Measurements from ENCODE around the gene IRF2BP2.
A peak's percentile ranks its signal among the peaks of the same experiment; 100 is the strongest.

The IRF2BP2 gene

GRCh38 chr1:234585330-234586055, 24.5 kb downstream of the IRF2BP2 start:
- Histone ChIP-seq H3K27ac (ENCODE audit: low read depth, low read length) (peak overlapping the region; percentile 78), H3K36me3 (ENCODE audit: control insufficient read depth in 5 of 5, insufficient read depth in 5 of 5, low read length in 5 of 5) (no peaks in the 10 kb centered on the region), H3K4me1 (ENCODE audit: control insufficient read depth in 5 of 5, insufficient read depth in 5 of 5, low read length in 5 of 5) (peaks cover 5 to 57% (median 50%) of the 10 kb centered on the region in 5 donors), H3K27me3 (ENCODE audit: control insufficient read depth in 5 of 5, insufficient read depth in 4 of 5, low read length in 5 of 5) (no peaks in the 10 kb centered on the region), H3K9me3 (ENCODE audit: control insufficient read depth in 5 of 5, low read length in 5 of 5) (no peaks in the 10 kb centered on the region), H3K4me3 (ENCODE audit: low read depth in 1 of 5, low read length in 5 of 5) (peak overlapping the region in 1 of 5 donors; percentile 30), H3K9ac (ENCODE audit: low read length in 5 of 5) (peak overlapping the region in 1 of 5 donors; percentile 26)

GRCh38 chr1:234584926-234585325, 25.1 kb downstream of the IRF2BP2 start:
- H3K4me3 ChIP-seq (ENCODE audit: low read depth in 1 of 5, low read length in 5 of 5): no peak overlapping the region
- H3K27me3 ChIP-seq (ENCODE audit: control insufficient read depth in 5 of 5, insufficient read depth in 4 of 5, low read length in 5 of 5): no peaks in the 10 kb centered on the region
- no peaks in the 10 kb centered on the region for H3K36me3 ChIP-seq (ENCODE audit: control insufficient read depth in 5 of 5, insufficient read depth in 5 of 5, low read length in 5 of 5)
- peak overlapping the region; percentile 78 for H3K27ac ChIP-seq (ENCODE audit: low read depth, low read length)
- H3K9ac ChIP-seq (ENCODE audit: low read length in 5 of 5): peak overlapping the region in 1 of 5 donors; percentile 22
- peaks cover 5 to 57% (median 50%) of the 10 kb centered on the region in 5 donors for H3K4me1 ChIP-seq (ENCODE audit: control insufficient read depth in 5 of 5, insufficient read depth in 5 of 5, low read length in 5 of 5)
- no peaks in the 10 kb centered on the region for H3K9me3 ChIP-seq (ENCODE audit: control insufficient read depth in 5 of 5, low read length in 5 of 5)

GRCh38 chr1:234584420-234584805, 25.6 kb downstream of the IRF2BP2 start:
- Histone ChIP-seq H3K9ac (ENCODE audit: low read length in 5 of 5) (peak overlapping the region in 2 of 5 donors; percentile 12 to 22), H3K27me3 (ENCODE audit: control insufficient read depth in 5 of 5, insufficient read depth in 4 of 5, low read length in 5 of 5) (no peaks in the 10 kb centered on the region), H3K4me1 (ENCODE audit: control insufficient read depth in 5 of 5, insufficient read depth in 5 of 5, low read length in 5 of 5) (peaks cover 5 to 57% (median 50%) of the 10 kb centered on the region in 5 donors), H3K4me3 (ENCODE audit: low read depth in 1 of 5, low read length in 5 of 5) (no peak overlapping the region), H3K9me3 (ENCODE audit: control insufficient read depth in 5 of 5, low read length in 5 of 5) (no peaks in the 10 kb centered on the region), H3K36me3 (ENCODE audit: control insufficient read depth in 5 of 5, insufficient read depth in 5 of 5, low read length in 5 of 5) (no peaks in the 10 kb centered on the region), H3K27ac (ENCODE audit: low read depth, low read length) (peak overlapping the region; percentile 78)

- no peaks in the 10 kb centered on the region for H3K27me3 ChIP-seq (ENCODE audit: control insufficient read depth in 5 of 5, insufficient read depth in 4 of 5, low read length in 5 of 5)
- no peak overlapping the region for H3K4me3 ChIP-seq (ENCODE audit: low read depth in 1 of 5, low read length in 5 of 5)
- H3K27ac ChIP-seq (ENCODE audit: low read depth, low read length): peak overlapping the region; percentile 78
- peak overlapping the region in 2 of 5 donors; percentile 12 to 25 for H3K9ac ChIP-seq (ENCODE audit: low read length in 5 of 5)
- no peaks in the 10 kb centered on the region for H3K36me3 ChIP-seq (ENCODE audit: control insufficient read depth in 5 of 5, insufficient read depth in 5 of 5, low read length in 5 of 5)
- peaks cover 5 to 57% (median 50%) of the 10 kb centered on the region in 5 donors for H3K4me1 ChIP-seq (ENCODE audit: control insufficient read depth in 5 of 5, insufficient read depth in 5 of 5, low read length in 5 of 5)
- no peaks in the 10 kb centered on the region for H3K9me3 ChIP-seq (ENCODE audit: control insufficient read depth in 5 of 5, low read length in 5 of 5)
These were observed 26.1 kb downstream of the IRF2BP2 start for GRCh38 chr1:234583755-234584419.

- no peaks in the 10 kb centered on the region for H3K36me3 ChIP-seq (ENCODE audit: control insufficient read depth in 5 of 5, insufficient read depth in 5 of 5, low read length in 5 of 5)
- H3K4me1 ChIP-seq (ENCODE audit: control insufficient read depth in 5 of 5, insufficient read depth in 5 of 5, low read length in 5 of 5): peaks cover 5 to 57% (median 50%) of the 10 kb centered on the region in 5 donors
- no peaks in the 10 kb centered on the region for H3K27me3 ChIP-seq (ENCODE audit: control insufficient read depth in 5 of 5, insufficient read depth in 4 of 5, low read length in 5 of 5)
- peak overlapping the region; percentile 78 for H3K27ac ChIP-seq (ENCODE audit: low read depth, low read length)
- H3K9me3 ChIP-seq (ENCODE audit: control insufficient read depth in 5 of 5, low read length in 5 of 5): no peaks in the 10 kb centered on the region
- H3K4me3 ChIP-seq (ENCODE audit: low read depth in 1 of 5, low read length in 5 of 5): no peak overlapping the region
- peak overlapping the region in 3 of 5 donors; percentile 4 to 31 (median 25) for H3K9ac ChIP-seq (ENCODE audit: low read length in 5 of 5)
These were observed 27.2 kb downstream of the IRF2BP2 start for GRCh38 chr1:234582681-234583301.

GRCh38 chr1:234582186-234582585, 27.8 kb downstream of the IRF2BP2 start:
- Histone ChIP-seq H3K4me3 (ENCODE audit: low read depth in 1 of 5, low read length in 5 of 5) (peak overlapping the region in 1 of 5 donors; percentile 28), H3K9ac (ENCODE audit: low read length in 5 of 5) (peak overlapping the region in 2 of 5 donors; percentile 4 to 31), H3K36me3 (ENCODE audit: control insufficient read depth in 5 of 5, insufficient read depth in 5 of 5, low read length in 5 of 5) (no peaks in the 10 kb centered on the region), H3K27ac (ENCODE audit: low read depth, low read length) (peak overlapping the region; percentile 78), H3K27me3 (ENCODE audit: control insufficient read depth in 5 of 5, insufficient read depth in 4 of 5, low read length in 5 of 5) (no peaks in the 10 kb centered on the region), H3K9me3 (ENCODE audit: control insufficient read depth in 5 of 5, low read length in 5 of 5) (no peaks in the 10 kb centered on the region), H3K4me1 (ENCODE audit: control insufficient read depth in 5 of 5, insufficient read depth in 5 of 5, low read length in 5 of 5) (peaks cover 5 to 56% (median 50%) of the 10 kb centered on the region in 5 donors)

GRCh38 chr1:234581063-234581714, 28.8 kb downstream of the IRF2BP2 start:
- H3K27me3 ChIP-seq (ENCODE audit: control insufficient read depth in 5 of 5, insufficient read depth in 4 of 5, low read length in 5 of 5): no peaks in the 10 kb centered on the region
- no peak overlapping the region for H3K4me3 ChIP-seq (ENCODE audit: low read depth in 1 of 5, low read length in 5 of 5)
- H3K9me3 ChIP-seq (ENCODE audit: control insufficient read depth in 5 of 5, low read length in 5 of 5): no peaks in the 10 kb centered on the region
- H3K27ac ChIP-seq (ENCODE audit: low read depth, low read length): no peak overlapping the region
- no peak overlapping the region for H3K9ac ChIP-seq (ENCODE audit: low read length in 5 of 5)
- H3K4me1 ChIP-seq (ENCODE audit: control insufficient read depth in 5 of 5, insufficient read depth in 5 of 5, low read length in 5 of 5): peaks cover 5 to 48% (median 40%) of the 10 kb centered on the region in 5 donors
- no peaks in the 10 kb centered on the region for H3K36me3 ChIP-seq (ENCODE audit: control insufficient read depth in 5 of 5, insufficient read depth in 5 of 5, low read length in 5 of 5)

GRCh38 chr1:234579967-234580366, 30.0 kb downstream of the IRF2BP2 start:
- Histone ChIP-seq H3K4me1 (ENCODE audit: control insufficient read depth in 5 of 5, insufficient read depth in 5 of 5, low read length in 5 of 5) (peaks cover 2 to 35% (median 28%) of the 10 kb centered on the region in 5 donors), H3K9me3 (ENCODE audit: control insufficient read depth in 5 of 5, low read length in 5 of 5) (no peaks in the 10 kb centered on the region), H3K27ac (ENCODE audit: low read depth, low read length) (no peak overlapping the region), H3K4me3 (ENCODE audit: low read depth in 1 of 5, low read length in 5 of 5) (no peak overlapping the region), H3K36me3 (ENCODE audit: control insufficient read depth in 5 of 5, insufficient read depth in 5 of 5, low read length in 5 of 5) (no peaks in the 10 kb centered on the region), H3K27me3 (ENCODE audit: control insufficient read depth in 5 of 5, insufficient read depth in 4 of 5, low read length in 5 of 5) (no peaks in the 10 kb centered on the region), H3K9ac (ENCODE audit: low read length in 5 of 5) (no peak overlapping the region)

GRCh38 chr1:234578735-234579134, 31.2 kb downstream of the IRF2BP2 start:
- no peak overlapping the region for H3K9ac ChIP-seq (ENCODE audit: low read length in 5 of 5)
- peaks cover 0 to 30% (median 21%) of the 10 kb centered on the region in 5 donors for H3K4me1 ChIP-seq (ENCODE audit: control insufficient read depth in 5 of 5, insufficient read depth in 5 of 5, low read length in 5 of 5)
- no peak overlapping the region for H3K27ac ChIP-seq (ENCODE audit: low read depth, low read length)
- no peaks in the 10 kb centered on the region for H3K36me3 ChIP-seq (ENCODE audit: control insufficient read depth in 5 of 5, insufficient read depth in 5 of 5, low read length in 5 of 5)
- H3K9me3 ChIP-seq (ENCODE audit: control insufficient read depth in 5 of 5, low read length in 5 of 5): no peaks in the 10 kb centered on the region
- no peaks in the 10 kb centered on the region for H3K27me3 ChIP-seq (ENCODE audit: control insufficient read depth in 5 of 5, insufficient read depth in 4 of 5, low read length in 5 of 5)
- H3K4me3 ChIP-seq (ENCODE audit: low read depth in 1 of 5, low read length in 5 of 5): no peak overlapping the region

Measured in subcutaneous abdominal adipose tissue (tissue), 5 donors.